Coronary artery (tissue), 2 donors: ENCODE measurements around the gene GNE.
"Not testable (repeated sequence)": the region's sequence is repeated elsewhere in the genome, so short reads cannot be mapped to it uniquely, and the experiment has no call there.

Experiments
- DNase-seq: peaks from one replicate; pipeline ENCODE4 v3.0.0-alpha.2; 2017; ENCODE audit warnings: low spot score
- H3K27ac ChIP-seq, 2 donors: fragments of 200-600 bp; sonication (generic); one replicate each; pipeline ENCODE4 v1.5.1; 2016 to 2019
- H3K4me3 ChIP-seq: fragments of 200-600 bp; sonication (generic); 2 replicates; pipeline ENCODE4 v1.5.1; 2016; ENCODE audit warnings: mild to moderate bottlenecking, moderate library complexity
- TF ChIP-seq, protein P1 (sequence below): fragments of 200-600 bp; sonication (generic); IDR thresholded peaks from one replicate; pipeline ENCODE4 v1.5.1; 2019; ENCODE audit warnings: antibody characterized with exemption

Gene GNE

DNA sequence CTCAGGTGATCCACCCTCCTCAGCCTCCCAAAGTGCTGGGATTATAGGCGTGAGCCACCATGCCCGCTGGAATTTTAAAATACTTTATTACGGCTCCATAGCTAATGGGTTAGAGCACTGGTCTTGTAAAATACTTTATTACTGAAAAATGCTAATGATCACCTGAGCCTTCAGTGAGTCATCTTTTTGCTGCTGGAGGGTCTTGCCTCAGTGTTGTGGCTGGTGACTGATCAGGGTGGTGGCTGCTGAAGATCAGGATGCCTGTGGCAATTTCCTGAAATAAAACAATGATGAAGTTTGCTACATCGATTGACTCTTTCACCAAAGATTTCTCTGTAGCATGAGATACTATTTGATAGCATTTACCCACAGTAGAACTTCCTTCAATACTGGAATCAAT lies 26.0 kb upstream of the GNE start:
- no peak for DNase-seq
- TF ChIP-seq, protein P1, sequence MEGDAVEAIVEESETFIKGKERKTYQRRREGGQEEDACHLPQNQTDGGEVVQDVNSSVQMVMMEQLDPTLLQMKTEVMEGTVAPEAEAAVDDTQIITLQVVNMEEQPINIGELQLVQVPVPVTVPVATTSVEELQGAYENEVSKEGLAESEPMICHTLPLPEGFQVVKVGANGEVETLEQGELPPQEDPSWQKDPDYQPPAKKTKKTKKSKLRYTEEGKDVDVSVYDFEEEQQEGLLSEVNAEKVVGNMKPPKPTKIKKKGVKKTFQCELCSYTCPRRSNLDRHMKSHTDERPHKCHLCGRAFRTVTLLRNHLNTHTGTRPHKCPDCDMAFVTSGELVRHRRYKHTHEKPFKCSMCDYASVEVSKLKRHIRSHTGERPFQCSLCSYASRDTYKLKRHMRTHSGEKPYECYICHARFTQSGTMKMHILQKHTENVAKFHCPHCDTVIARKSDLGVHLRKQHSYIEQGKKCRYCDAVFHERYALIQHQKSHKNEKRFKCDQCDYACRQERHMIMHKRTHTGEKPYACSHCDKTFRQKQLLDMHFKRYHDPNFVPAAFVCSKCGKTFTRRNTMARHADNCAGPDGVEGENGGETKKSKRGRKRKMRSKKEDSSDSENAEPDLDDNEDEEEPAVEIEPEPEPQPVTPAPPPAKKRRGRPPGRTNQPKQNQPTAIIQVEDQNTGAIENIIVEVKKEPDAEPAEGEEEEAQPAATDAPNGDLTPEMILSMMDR: no peak
- Histone ChIP-seq H3K4me3 (no peak overlapping the region), H3K27ac (no peak overlapping the region)

- TF ChIP-seq, protein P1: no peak
- H3K27ac ChIP-seq: no peak overlapping the region
These were observed 24.0 kb upstream of the GNE start for GRCh38 chr9:36282275-36282674.

GRCh38 chr9:36280989-36281388 lies 22.7 kb upstream of the GNE start:
- Histone ChIP-seq H3K4me3 (no peak overlapping the region), H3K27ac (no peak overlapping the region)
- TF ChIP-seq, protein P1: no peak
- DNase-seq: no peak

More at GRCh38 chr9:36282275-36282674, 24.0 kb upstream of the GNE start:
- no peak for DNase-seq
- no peak overlapping the region for H3K4me3 ChIP-seq

DNA sequence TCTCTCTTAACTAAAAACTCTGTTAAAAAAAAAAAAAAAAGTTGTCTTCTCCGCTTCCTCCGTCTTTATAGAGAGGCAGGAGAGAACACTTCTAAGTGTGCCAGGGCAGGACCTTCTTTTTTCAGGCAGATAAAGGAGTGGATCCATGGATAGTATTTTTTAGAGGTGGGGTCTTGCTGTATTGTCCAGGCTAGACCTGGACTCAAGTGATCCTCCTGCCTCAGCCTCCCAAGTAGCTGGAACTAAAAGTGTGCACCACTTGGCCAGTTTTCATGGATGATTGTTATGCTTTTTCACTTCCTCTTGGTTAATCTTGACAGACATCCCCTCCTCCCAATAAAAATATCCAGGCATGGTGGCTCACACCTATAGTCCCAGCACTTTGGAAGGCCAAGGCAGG lies 20.0 kb upstream of the GNE start:
- H3K27ac ChIP-seq: no peak overlapping the region
- TF ChIP-seq, protein P1: no peak
- DNase-seq: no peak

DNA sequence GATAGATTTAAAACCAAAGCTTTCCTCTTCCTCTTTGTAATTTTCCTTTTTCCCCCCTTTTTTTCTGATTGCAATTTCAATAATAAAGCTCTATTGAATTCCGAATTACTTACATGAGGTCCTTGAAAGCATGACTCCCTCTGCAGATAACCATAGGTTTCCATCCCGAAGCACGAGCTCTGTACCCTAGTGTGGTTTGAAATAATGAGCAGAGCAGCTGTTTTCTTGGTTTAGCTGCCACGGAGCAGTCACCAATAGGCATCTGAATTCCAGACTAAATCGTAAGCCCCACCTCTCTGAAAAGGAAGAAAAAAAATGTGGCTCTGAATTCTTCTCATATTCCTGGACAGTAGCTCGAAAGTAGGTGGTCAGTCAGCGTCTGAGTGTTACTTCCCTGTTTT lies 18.5 kb upstream of the GNE start:
- TF ChIP-seq, protein P1: no peak
- no peak for DNase-seq
- no peak overlapping the region for H3K27ac ChIP-seq
- H3K4me3 ChIP-seq: peak overlapping the region; percentile 23

More for the DNA sequence above, 20.0 kb upstream of the GNE start:
- no peak overlapping the region for H3K4me3 ChIP-seq

GRCh38 chr9:36276254-36276653 lies 18.0 kb upstream of the GNE start:
- Histone ChIP-seq H3K27ac (no peak overlapping the region), H3K4me3 (no peak overlapping the region)
- no peak for DNase-seq
- TF ChIP-seq, protein P1: no peak

DNA sequence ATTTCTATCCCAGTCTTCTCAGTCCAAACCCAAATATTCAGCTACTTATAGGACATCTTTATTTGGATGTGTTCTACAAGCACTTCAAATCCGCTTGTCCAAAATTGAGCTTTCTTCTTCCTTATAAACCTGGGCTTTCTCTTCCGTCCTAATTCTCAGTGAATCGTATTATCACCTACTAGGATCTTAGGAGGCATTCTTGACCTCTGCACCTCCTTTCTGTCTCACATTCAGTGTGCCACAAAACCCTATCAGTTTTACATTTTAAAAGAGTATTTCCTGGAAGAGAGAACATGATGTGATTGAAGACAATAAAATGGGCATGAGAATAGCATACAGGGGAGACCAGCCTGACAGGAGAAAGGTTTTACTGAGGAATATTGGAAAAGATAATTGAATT lies 16.8 kb upstream of the GNE start:
- Histone ChIP-seq H3K4me3 (no peak overlapping the region), H3K27ac (no peak overlapping the region)
- TF ChIP-seq, protein P1: no peak

DNA sequence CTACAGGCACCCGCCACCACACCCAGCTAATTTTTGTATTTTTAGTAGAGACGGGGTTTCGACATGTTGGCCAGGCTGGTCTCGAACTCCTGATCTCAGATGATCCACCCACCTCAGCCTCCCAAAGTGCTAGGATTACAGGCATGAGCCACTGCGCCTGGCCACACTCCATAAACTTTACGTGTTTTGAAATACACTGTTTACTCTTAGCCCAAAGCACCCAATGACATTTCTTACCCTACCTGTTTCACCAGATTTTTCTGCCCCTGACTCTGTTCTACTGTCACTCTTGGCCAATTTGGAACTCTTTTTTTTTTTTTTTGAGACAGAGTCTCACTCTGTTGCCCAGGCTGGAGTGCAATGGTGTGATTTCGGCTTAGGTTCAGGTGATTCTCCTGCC lies 15.1 kb upstream of the GNE start:
- not testable (repeated sequence) for H3K4me3 ChIP-seq, DNase-seq, H3K27ac ChIP-seq

More for the DNA sequence above, 16.8 kb upstream of the GNE start:
- DNase-seq: no peak
